Muscle of leg (tissue), 11 donors: Measurements from ENCODE around the gene RPUSD2. TPM values are rescaled to one million over a fixed set of nuclear protein-coding genes. Genes with fewer than 3 reads are reported as not detected.
"Not testable (repeated sequence)": the region's sequence is repeated elsewhere in the genome, so short reads cannot be mapped to it uniquely, and the experiment has no call there.

Experiments used
- DNase-seq: peaks from one replicate; pipeline ENCODE4 v3.0.0; 2013
- H3K27ac ChIP-seq: one replicate; pipeline ENCODE4 v1.5.1; 2013; ENCODE audit warnings: mild to moderate bottlenecking, low read length, control low read depth
- H3K27me3 ChIP-seq: one replicate; pipeline ENCODE4 v1.6.1; 2013; ENCODE audit warnings: low read length; ENCODE audit not compliant: control insufficient read depth, insufficient read depth
- H3K36me3 ChIP-seq: one replicate; pipeline ENCODE4 v1.6.1; 2013; ENCODE audit warnings: low read length; ENCODE audit not compliant: control insufficient read depth, insufficient read depth
- H3K4me1 ChIP-seq: one replicate; pipeline ENCODE4 v1.6.1; 2013; ENCODE audit warnings: low read length; ENCODE audit not compliant: control insufficient read depth, insufficient read depth
- H3K4me3 ChIP-seq: one replicate; pipeline ENCODE4 v1.5.1; 2013; ENCODE audit warnings: low read length, control low read depth
- H3K9me3 ChIP-seq: replicated peaks from 2 replicates; pipeline ENCODE4 v1.6.1; 2013; ENCODE audit warnings: low read depth, low read length; ENCODE audit not compliant: control insufficient read depth
- WGBS: methylation state at CpG from one replicate; pipeline ENCODE4 v1.1.5; 2013; ENCODE audit warnings: missing lambda C conversion rate; ENCODE audit not compliant: insufficient coverage; 5-methylcytosine and 5-hydroxymethylcytosine counted together
- polyA plus RNA-seq, 8 donors: library from polyadenylated mRNA; unstranded; fragments of 120-200 nt; gene quantifications; one replicate each; pipeline versions ENCODE4 v1.2.1 to v1.2.3, GENCODE V29; 2013; ENCODE audit warnings: inconsistent platforms in 1 of 8, low replicate concordance in 1 of 8; ENCODE audit not compliant: insufficient read length in 8 of 8, insufficient read depth in 1 of 8
- total RNA-seq: library from RNA; stranded (reverse); fragments of 120-200 nt; gene quantifications from one replicate; pipeline ENCODE4 v1.2.4, GENCODE V29; 2013

RPUSD2 gene
- total and polyA plus RNA-seq, 9 donors, result 8.7 to 12.0 (median 10.9) TPM

DNA sequence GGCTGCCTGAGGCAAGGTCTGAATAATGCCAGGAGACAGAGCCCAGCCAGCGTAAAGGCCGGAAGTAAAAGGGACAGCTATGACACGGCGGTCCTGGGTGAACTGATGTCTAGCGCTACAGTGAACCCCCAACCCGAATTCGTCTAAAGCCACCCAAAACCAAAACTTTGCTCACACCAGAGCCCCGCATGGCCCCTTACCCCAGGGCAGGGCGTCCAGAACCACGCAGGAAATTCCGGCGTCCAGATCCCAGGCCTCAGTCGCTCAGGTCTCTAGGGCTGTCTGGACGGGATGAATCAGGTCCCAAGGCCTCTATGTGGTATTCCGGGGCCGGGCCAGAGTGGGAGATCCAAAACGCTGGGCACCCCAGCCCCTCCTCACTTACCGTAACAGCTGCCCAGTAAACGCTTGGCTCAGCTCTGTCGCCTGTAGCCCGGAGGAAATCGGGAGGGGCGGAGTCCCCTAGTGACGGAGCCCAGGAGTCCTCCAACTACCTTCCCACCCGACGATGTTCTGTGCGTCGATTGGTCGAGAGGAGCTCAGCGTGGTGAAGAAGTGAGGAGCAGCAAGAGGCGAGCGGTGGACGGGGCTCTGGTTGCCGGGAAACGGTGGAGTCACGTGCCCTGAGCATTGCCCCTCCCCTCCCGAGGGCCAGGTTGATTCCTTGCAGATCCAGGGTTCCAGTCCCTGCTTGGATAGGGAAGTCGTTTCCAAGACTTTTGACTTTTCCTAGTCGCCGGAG, 4.3 kb upstream of the RPUSD2 start, which contains the start of gene CCDC32:
Gene CCDC32, minus strand, starts transcription at position 452 of the 742 bp plus-strand sequence. CDS start 2,027 bp downstream, outside the sequence.
- Histone ChIP-seq H3K27me3 (no peaks in the 10 kb centered on the region), H3K4me1 (peaks cover 13% of the 10 kb centered on the region), H3K36me3 (peaks cover 17% of the 10 kb centered on the region), H3K4me3 (peak within 1 kb of the TSS; percentile 85), H3K27ac (peak within 1 kb of the TSS; percentile 98), H3K9me3 (no peaks in the 10 kb centered on the region)
- peak; percentile 100 for DNase-seq
- under 1% methylated on average over 26 of the region's 40 CpGs for WGBS

GRCh38 chr15:40565333-40566238, 3.5 kb upstream of the RPUSD2 start:
- DNase-seq, result no peak
- H3K36me3 ChIP-seq, result peaks cover 15% of the 10 kb centered on the region
- WGBS, result 59% methylated on average over 11 of the region's 20 CpGs
- peak overlapping the region; percentile 85 for H3K4me3 ChIP-seq
- peak overlapping the region; percentile 98 for H3K27ac ChIP-seq
- H3K9me3 ChIP-seq, result no peaks in the 10 kb centered on the region
- no peaks in the 10 kb centered on the region for H3K27me3 ChIP-seq
- H3K4me1 ChIP-seq, result peaks cover 20% of the 10 kb centered on the region

GRCh38 chr15:40567111-40567510, 2.0 kb upstream of the RPUSD2 start:
- H3K4me1 ChIP-seq, result peaks cover 22% of the 10 kb centered on the region
- DNase-seq, result no peak
- 55% methylated on average over 3 of the region's 7 CpGs for WGBS

DNA sequence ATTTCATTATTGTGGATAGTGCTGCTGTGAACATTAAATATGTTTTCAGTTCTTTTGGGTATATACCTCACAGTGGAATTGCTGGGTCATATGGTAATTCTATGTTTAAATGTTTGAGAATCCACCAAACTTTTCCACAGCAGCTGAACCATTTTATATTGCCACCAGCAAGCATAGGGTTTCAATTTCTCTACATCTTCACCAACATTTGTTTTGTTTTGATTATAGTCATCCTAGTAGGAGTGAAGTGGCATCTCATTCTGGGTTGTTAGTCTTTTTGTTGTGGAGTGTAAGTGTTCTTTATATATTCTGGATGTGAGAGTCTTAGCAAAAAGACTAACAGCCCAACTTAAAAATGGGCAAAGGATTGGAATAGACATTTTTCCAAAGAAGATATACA, 6.0 kb downstream of the RPUSD2 start:
- peaks cover 6% of the 10 kb centered on the region for H3K4me1 ChIP-seq
- H3K36me3 ChIP-seq, result peaks cover 28% of the 10 kb centered on the region
- H3K27ac ChIP-seq, result no peak overlapping the region
- no peak for DNase-seq
- no peaks in the 10 kb centered on the region for H3K27me3 ChIP-seq
- H3K4me3 ChIP-seq, result no peak overlapping the region
- H3K9me3 ChIP-seq, result no peaks in the 10 kb centered on the region

More at GRCh38 chr15:40567111-40567510, 2.0 kb upstream of the RPUSD2 start:
- H3K27ac ChIP-seq, result no peak overlapping the region
- no peaks in the 10 kb centered on the region for H3K9me3 ChIP-seq
- H3K36me3 ChIP-seq, result peaks cover 14% of the 10 kb centered on the region
- H3K4me3 ChIP-seq, result no peak overlapping the region
- H3K27me3 ChIP-seq, result no peaks in the 10 kb centered on the region

DNA sequence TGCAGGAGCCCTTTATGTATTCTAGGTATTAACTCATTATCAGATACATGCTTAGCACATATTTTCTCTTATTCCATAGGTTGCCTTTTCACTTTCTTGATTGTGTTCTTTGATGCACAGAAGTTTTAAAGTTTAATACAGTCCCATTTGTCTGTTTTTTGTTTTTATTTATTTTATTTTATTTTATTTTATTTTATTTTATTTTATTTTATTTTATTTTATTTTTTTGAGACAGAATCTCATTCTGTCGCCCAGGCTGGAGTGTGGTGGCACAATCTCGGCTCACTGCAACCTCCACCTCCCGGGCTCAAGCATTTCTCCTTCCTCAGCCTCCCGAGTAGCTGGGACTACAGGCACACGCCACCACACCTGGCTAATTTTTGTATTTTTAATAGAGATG, 7.8 kb downstream of the RPUSD2 start:
- peaks cover 22% of the 10 kb centered on the region for H3K36me3 ChIP-seq
- not testable (repeated sequence) for H3K27ac ChIP-seq, H3K27me3 ChIP-seq, H3K9me3 ChIP-seq, DNase-seq, H3K4me3 ChIP-seq, H3K4me1 ChIP-seq
- no CpG with 5 or more reads among the region's 5 CpGs for WGBS

- no peaks in the 10 kb centered on the region for H3K27me3 ChIP-seq
- H3K4me3 ChIP-seq, result no peak overlapping the region
- peaks cover 8% of the 10 kb centered on the region for H3K36me3 ChIP-seq
- peaks cover 2% of the 10 kb centered on the region for H3K9me3 ChIP-seq
- DNase-seq, result no peak
- WGBS, result no CpG with 5 or more reads among the region's 4 CpGs
- H3K27ac ChIP-seq, result no peak overlapping the region
- no peaks in the 10 kb centered on the region for H3K4me1 ChIP-seq
Observed at GRCh38 chr15:40578892-40579291, 9.8 kb downstream of the RPUSD2 start.

DNA sequence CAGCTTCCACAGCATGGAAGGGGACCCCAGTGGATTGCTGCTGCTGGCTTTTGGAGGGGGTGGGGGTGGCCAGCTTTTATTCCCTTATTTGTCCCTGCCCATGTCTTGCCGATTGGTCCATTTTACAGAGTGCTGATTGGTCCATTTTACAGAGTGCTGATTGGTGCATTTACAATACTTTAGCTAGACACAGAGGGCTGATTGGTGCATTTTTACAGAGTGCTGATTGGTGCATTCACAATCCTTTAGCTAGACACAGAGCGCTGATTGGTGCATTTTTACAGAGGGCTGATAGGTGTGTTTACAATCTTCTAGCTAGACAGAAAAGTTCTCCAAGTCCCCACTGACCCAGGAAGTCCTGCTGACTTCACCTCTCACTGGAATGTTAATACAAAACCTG, 12.7 kb downstream of the RPUSD2 start:
- 100% methylated on average over 1 of the region's 2 CpGs for WGBS
- not testable (repeated sequence) for H3K36me3 ChIP-seq

DNA sequence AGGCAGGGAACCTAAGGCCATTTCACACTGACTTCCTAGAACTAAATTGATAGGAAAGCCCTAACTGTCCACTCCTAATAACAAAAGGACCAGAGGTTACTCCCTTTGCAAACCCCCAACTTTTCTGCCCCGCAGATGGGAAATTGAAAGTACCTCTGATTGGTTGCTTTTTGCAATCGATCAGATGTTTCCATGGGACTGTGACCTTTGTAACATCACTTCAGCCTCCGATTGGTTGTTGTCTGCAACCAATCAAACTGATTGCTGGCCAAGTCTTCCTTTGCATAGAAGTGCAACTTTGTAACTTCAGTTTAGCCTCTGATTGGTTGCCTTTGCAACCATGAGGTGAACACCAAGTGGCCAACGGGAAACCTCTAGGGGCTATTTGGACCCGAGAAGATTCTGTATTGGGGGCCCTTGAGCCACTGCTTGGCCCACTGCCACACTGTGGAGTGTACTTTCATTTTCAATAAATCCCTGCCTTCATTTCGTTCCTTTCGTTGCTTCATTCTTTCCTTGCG, 13.7 kb downstream of the RPUSD2 start:
- Histone ChIP-seq H3K4me3 (peak overlapping the region; percentile 27), H3K36me3 (no peaks in the 10 kb centered on the region), H3K4me1 (no peaks in the 10 kb centered on the region), H3K9me3 (peaks cover 2% of the 10 kb centered on the region), H3K27me3 (no peaks in the 10 kb centered on the region), H3K27ac (peak overlapping the region; percentile 55)
- WGBS, result 73% methylated on average over 5 of the region's 8 CpGs
- peak; percentile 92 for DNase-seq

More for the DNA sequence above, 12.7 kb downstream of the RPUSD2 start:
- not testable (repeated sequence) for H3K4me1 ChIP-seq, H3K27ac ChIP-seq, H3K4me3 ChIP-seq, DNase-seq, H3K9me3 ChIP-seq, H3K27me3 ChIP-seq

DNA sequence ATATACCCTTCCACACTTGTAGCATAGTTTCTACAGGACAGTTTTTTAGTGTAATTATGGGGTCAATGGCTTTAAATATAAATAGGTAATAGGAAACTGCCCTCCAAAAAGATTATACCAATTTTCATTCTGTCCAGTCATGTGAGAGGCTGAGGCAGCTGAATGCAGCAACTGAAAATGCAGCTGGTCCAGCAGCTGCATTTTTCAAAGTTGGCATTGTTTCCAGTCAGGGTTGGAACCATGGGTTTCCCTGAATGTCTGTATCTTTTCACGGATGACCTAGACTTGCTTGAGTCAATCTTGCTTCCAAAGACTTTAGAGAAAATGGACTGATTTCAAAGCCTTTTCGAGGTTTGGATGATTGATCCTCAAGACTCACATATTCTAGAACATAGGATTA, 15.1 kb downstream of the RPUSD2 start:
- Histone ChIP-seq H3K9me3 (peaks cover 2% of the 10 kb centered on the region), H3K36me3 (no peaks in the 10 kb centered on the region), H3K27me3 (no peaks in the 10 kb centered on the region), H3K27ac (peak overlapping the region; percentile 69), H3K4me1 (no peaks in the 10 kb centered on the region), H3K4me3 (no peak overlapping the region)
- WGBS, result no CpG with 5 or more reads among the region's 2 CpGs
- DNase-seq, result peak; percentile 86

- H3K9me3 ChIP-seq, result no peaks in the 10 kb centered on the region
- H3K27ac ChIP-seq, result no peak overlapping the region
- H3K4me3 ChIP-seq, result no peak overlapping the region
- no peaks in the 10 kb centered on the region for H3K36me3 ChIP-seq
- DNase-seq, result no peak
- 20% methylated on average over 2 of the region's 12 CpGs for WGBS
- no peaks in the 10 kb centered on the region for H3K27me3 ChIP-seq
- H3K4me1 ChIP-seq, result no peaks in the 10 kb centered on the region
Observed at GRCh38 chr15:40590667-40591050, 21.6 kb downstream of the RPUSD2 start.
